Neural cell (in vitro differentiated cells): ENCODE results near the gene PLAC8L1. TPM values are rescaled to one million over a fixed set of nuclear protein-coding genes. Genes with fewer than 3 reads are reported as not detected.

Experiments used
- H2AFZ ChIP-seq: fragments of 200-600, 300-800 bp; sonication (generic), shearing (Covaris generic); 2 replicates; pipeline ENCODE4 v1.6.0; 2014; ENCODE audit warnings: low read depth, mild to moderate bottlenecking, antibody characterized with exemption, low read length, moderate library complexity
- H3F3A ChIP-seq: fragments of 200-600 bp; shearing (Covaris generic); 2 replicates; pipeline ENCODE4 v1.6.1; 2016; ENCODE audit warnings: mild to moderate bottlenecking, moderate library complexity, mixed read lengths, antibody characterized with exemption, low read length; ENCODE audit not compliant: insufficient read depth, poor library complexity, severe bottlenecking
- H3K27ac ChIP-seq: fragments of 200-600, 300-800 bp; sonication (generic), shearing (Covaris generic); 2 replicates; pipeline ENCODE4 v1.5.1; 2014; ENCODE audit warnings: mild to moderate bottlenecking, low read length, moderate library complexity
- H3K27me3 ChIP-seq: fragments of 300-800, 200-600 bp; sonication (generic), shearing (Covaris generic); 2 replicates; pipeline ENCODE4 v1.6.0; 2014; ENCODE audit warnings: mild to moderate bottlenecking, low read depth, low read length, moderate library complexity; ENCODE audit not compliant: insufficient read depth
- H3K36me3 ChIP-seq: fragments of 300-800, 200-600 bp; sonication (generic), shearing (Covaris generic); 2 replicates; pipeline ENCODE4 v1.5.1; 2014; ENCODE audit warnings: mild to moderate bottlenecking, antibody characterized with exemption, low read length, moderate library complexity; ENCODE audit not compliant: insufficient read depth
- H3K4me2 ChIP-seq: fragments of 300-800, 200-600 bp; sonication (generic), shearing (Covaris generic); 2 replicates; pipeline ENCODE4 v1.6.0; 2014; ENCODE audit warnings: mild to moderate bottlenecking, low read length
- H3K4me3 ChIP-seq: fragments of 300-800, 200-600 bp; sonication (generic), shearing (Covaris generic); 2 replicates; pipeline ENCODE4 v1.5.1; 2014; ENCODE audit warnings: mild to moderate bottlenecking, low read length, moderate library complexity
- H3K79me2 ChIP-seq: fragments of 200-600 bp; shearing (Covaris generic); replicated peaks from 2 replicates; pipeline ENCODE4 v1.6.0; 2014; ENCODE audit warnings: mild to moderate bottlenecking, low read length, moderate library complexity; ENCODE audit not compliant: insufficient read depth
- H3K9ac ChIP-seq: fragments of 300-800, 200-600 bp; sonication (generic), shearing (Covaris generic); 2 replicates; pipeline ENCODE4 v1.6.1; 2016; ENCODE audit warnings: mild to moderate bottlenecking, low read length, mixed read lengths
- H3K9me2 ChIP-seq: fragments of 200-600 bp; shearing (Covaris generic); 2 replicates; pipeline ENCODE4 v1.6.1; 2016; ENCODE audit warnings: mild to moderate bottlenecking, low read length, mixed read lengths; ENCODE audit not compliant: insufficient read depth
- H3K9me3 ChIP-seq: fragments of 200-600, 300-800 bp; sonication (generic), shearing (Covaris generic); 2 replicates; pipeline ENCODE4 v1.6.1; 2016; ENCODE audit warnings: mild to moderate bottlenecking, mixed run types, low read length, moderate library complexity, mixed read lengths
- H4K20me1 ChIP-seq: fragments of 200-600 bp; shearing (Covaris generic); 2 replicates; pipeline ENCODE4 v1.6.1; 2016; ENCODE audit warnings: mild to moderate bottlenecking, mixed run types; ENCODE audit not compliant: insufficient read depth
- CTCF ChIP-seq: fragments of 450-650 bp; IDR thresholded peaks from 2 replicates; pipeline ENCODE4 v1.5.1; 2014; ENCODE audit warnings: antibody characterized with exemption, mild to moderate bottlenecking, moderate library complexity; ENCODE audit not compliant: poor library complexity, severe bottlenecking
- EP300 ChIP-seq: fragments of 450-650 bp; conservative IDR thresholded peaks from 2 replicates; pipeline ENCODE4 v1.6.1; 2014; ENCODE audit warnings: antibody characterized with exemption, mild to moderate bottlenecking, moderate library complexity; ENCODE audit not compliant: poor library complexity, severe bottlenecking
- EZH2 ChIP-seq: fragments of 200-600, 300-800 bp; shearing (Covaris generic), sonication (generic); IDR thresholded peaks from 2 replicates; pipeline ENCODE4 v1.6.1; 2014; ENCODE audit warnings: antibody characterized with exemption, low read length, borderline replicate concordance, mild to moderate bottlenecking; ENCODE audit not compliant: insufficient read depth, poor library complexity, severe bottlenecking
- MXI1 ChIP-seq: fragments of 450-650 bp; conservative IDR thresholded peaks from 2 replicates; pipeline ENCODE4 v1.6.1; 2014; ENCODE audit warnings: antibody characterized with exemption, mild to moderate bottlenecking; ENCODE audit not compliant: poor library complexity, severe bottlenecking
- POLR2AphosphoS5 ChIP-seq: IDR thresholded peaks from 2 replicates; pipeline ENCODE4 v1.6.1; 2012
- RAD21 ChIP-seq: fragments of 450-650 bp; conservative IDR thresholded peaks from 2 replicates; pipeline ENCODE4 v1.6.1; 2014; ENCODE audit warnings: antibody characterized with exemption, mild to moderate bottlenecking, moderate library complexity
- REST ChIP-seq: IDR thresholded peaks from 2 replicates; pipeline ENCODE4 v1.6.1; 2012; ENCODE audit warnings: borderline replicate concordance
- SMC3 ChIP-seq: fragments of 450-650 bp; conservative IDR thresholded peaks from 2 replicates; pipeline ENCODE4 v1.6.1; 2014; ENCODE audit warnings: antibody characterized with exemption, mild to moderate bottlenecking, moderate library complexity; ENCODE audit not compliant: poor library complexity
- TAF1 ChIP-seq: IDR thresholded peaks from 2 replicates; pipeline ENCODE4 v1.6.1; 2012; ENCODE audit warnings: low read depth
- polyA plus RNA-seq: library from polyadenylated mRNA; depleted of rRNA; stranded (reverse); fragments of >200 nt; gene quantifications from 2 replicates; pipeline ENCODE4 v1.2.3, GENCODE V29; 2014

The PLAC8L1 gene
- polyA plus RNA-seq, 1 donor from 2014 or later, result 0.93 TPM

- Histone ChIP-seq H3K9me2 (no peaks in the 10 kb centered on the region), H2AFZ (no peak overlapping the region), H3K9ac (no peak overlapping the region), H3K79me2 (no peaks in the 10 kb centered on the region), H4K20me1 (no peaks in the 10 kb centered on the region), H3K36me3 (no peaks in the 10 kb centered on the region), H3K4me3 (no peak overlapping the region), H3K27me3 (no peaks in the 10 kb centered on the region), H3K27ac (no peak overlapping the region), H3K9me3 (no peaks in the 10 kb centered on the region), H3K4me2 (no peak overlapping the region), H3F3A (no peaks in the 10 kb centered on the region)
- TF ChIP-seq TAF1 (no peak), SMC3 (no peak), CTCF (no peak), REST (no peak), POLR2AphosphoS5 (no peak), EP300 (no peak), EZH2 (no peak), RAD21 (no peak), MXI1 (no peak)
Measured at GRCh38 chr5:146068977-146069779, 36.2 kb downstream of the PLAC8L1 start.

- H2AFZ ChIP-seq, result no peak overlapping the region
- H3K9me3 ChIP-seq, result no peaks in the 10 kb centered on the region
- H3K27me3 ChIP-seq, result no peaks in the 10 kb centered on the region
- H3K9ac ChIP-seq, result no peak overlapping the region
- H3K36me3 ChIP-seq, result no peaks in the 10 kb centered on the region
- no peak overlapping the region for H3K27ac ChIP-seq
- no peaks in the 10 kb centered on the region for H3K9me2 ChIP-seq
- no peak for TF ChIP-seq POLR2AphosphoS5
- TF ChIP-seq SMC3, result no peak
- no peak for TF ChIP-seq REST
- no peak for TF ChIP-seq TAF1
- no peak for TF ChIP-seq RAD21
- TF ChIP-seq EZH2, result no peak
- TF ChIP-seq MXI1, result no peak
- TF ChIP-seq EP300, result no peak
- TF ChIP-seq CTCF, result no peak
- H3K79me2 ChIP-seq, result no peaks in the 10 kb centered on the region
- H3K4me3 ChIP-seq, result no peak overlapping the region
- H4K20me1 ChIP-seq, result no peaks in the 10 kb centered on the region
- no peaks in the 10 kb centered on the region for H3F3A ChIP-seq
- H3K4me2 ChIP-seq, result no peak overlapping the region
Measured at GRCh38 chr5:146068206-146068605, 37.2 kb downstream of the PLAC8L1 start.
